HG02642 (cell line): ENCODE data around the gene KIRREL3.

ENCODE experiments used
- ATAC-seq: cut with Tn5 transposase; IDR thresholded peaks from one replicate; pipeline ENCODE4 v1.9.1; 2021; ENCODE audit warnings: mild to moderate bottlenecking; ENCODE audit not compliant: unreplicated experiment, poor library complexity

KIRREL3 gene

GRCh38 chr11:126884594-126884993 lies 116.0 kb downstream of the KIRREL3 start:
- no peak for ATAC-seq

- no peak for ATAC-seq
Measured at GRCh38 chr11:126884192-126884591, 116.4 kb downstream of the KIRREL3 start.

- no peak for ATAC-seq
Measured at GRCh38 chr11:126880872-126881271, 119.7 kb downstream of the KIRREL3 start.

- ATAC-seq: no peak
Measured at GRCh38 chr11:126879516-126879915, 121.1 kb downstream of the KIRREL3 start.

DNA sequence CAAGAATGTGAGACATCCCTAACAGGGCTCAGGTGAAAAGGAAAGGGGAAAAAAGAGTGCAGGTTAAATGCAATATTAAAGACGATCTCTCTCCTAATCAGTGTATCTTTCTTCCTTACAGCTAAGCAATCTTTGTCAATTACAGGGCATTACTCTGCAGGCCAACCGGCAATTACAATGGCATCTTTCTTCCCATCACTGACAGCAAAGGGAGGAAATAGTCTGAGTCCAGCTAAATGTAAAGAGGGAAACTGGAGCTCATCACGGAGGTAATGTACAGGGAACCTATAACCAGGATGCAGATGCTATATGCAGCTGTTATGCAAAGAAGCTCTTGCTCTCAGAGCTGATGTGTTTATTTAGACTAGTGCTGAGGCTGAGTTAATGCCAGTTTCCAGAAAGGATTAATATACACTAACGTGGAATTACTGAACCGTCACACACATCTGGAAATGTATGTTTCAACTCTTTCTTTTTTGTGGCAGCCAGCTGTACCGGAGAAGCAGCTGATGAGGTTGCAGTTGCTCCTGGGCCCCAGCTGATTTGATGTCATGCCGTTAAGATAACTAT lies 121.6 kb downstream of the KIRREL3 start:
- no peak for ATAC-seq

- ATAC-seq: no peak
Measured at GRCh38 chr11:126874831-126875230, 125.7 kb downstream of the KIRREL3 start.

DNA sequence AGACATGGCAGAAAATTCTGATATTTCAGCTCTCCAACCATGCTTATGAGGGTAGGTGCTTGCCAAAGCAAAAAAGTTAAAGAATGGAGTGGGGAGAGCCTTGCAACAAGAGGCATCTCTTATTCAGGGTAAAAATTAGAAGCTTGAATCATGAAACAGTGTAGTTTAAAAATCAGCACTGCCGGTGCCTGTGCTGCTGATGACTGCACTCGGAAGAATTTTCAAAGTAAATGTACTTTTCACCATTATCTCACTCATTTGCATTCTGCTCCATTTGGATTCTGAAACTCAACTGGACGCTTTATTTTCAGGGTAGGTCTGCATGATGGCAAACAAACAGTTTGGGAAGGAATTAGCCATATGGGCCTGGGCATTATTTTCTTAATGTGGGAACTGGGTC lies 126.3 kb downstream of the KIRREL3 start:
- ATAC-seq: no peak

GRCh38 chr11:126871792-126872191 lies 128.8 kb downstream of the KIRREL3 start:
- no peak for ATAC-seq

DNA sequence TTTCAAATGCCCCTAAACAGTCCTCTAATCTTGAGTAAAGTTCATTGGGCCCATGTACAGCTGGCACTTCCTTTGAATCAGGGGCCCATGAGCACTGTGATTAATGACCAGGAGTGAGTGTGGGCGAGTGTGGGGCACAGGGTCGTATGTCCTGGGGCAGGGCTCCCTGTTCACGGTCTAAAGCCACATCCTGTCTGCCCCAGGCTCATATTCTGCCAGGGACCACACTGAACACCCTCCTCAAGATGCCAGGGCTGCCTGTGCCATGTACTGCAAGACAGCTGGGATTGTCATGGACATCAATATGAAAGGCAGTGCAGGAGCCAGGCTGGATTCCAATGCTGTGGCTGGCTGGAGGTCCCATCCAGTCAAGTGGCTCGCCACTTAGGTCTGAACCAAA lies 130.5 kb downstream of the KIRREL3 start:
- no peak for ATAC-seq

DNA sequence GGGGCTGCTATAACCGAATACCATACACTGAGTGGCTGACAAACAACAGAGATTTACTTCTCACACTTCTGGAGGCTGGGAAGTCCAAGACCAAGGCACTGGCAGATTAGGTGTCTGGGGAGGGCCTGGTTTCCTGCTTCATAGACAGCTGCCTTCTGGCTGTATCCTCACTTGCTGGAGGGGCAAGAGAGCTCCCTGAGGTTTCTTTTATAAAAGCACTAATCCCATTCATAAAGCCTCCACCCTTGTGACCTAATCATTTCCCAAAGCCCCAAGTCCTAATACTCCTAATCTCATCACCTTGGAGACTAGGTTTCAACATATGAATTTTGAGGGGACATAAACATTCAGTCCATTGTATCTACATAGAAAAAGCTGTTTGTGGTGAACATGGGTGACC lies 131.8 kb downstream of the KIRREL3 start:
- ATAC-seq: no peak

- ATAC-seq: no peak
Measured at GRCh38 chr11:126864934-126865333, 135.6 kb downstream of the KIRREL3 start.

DNA sequence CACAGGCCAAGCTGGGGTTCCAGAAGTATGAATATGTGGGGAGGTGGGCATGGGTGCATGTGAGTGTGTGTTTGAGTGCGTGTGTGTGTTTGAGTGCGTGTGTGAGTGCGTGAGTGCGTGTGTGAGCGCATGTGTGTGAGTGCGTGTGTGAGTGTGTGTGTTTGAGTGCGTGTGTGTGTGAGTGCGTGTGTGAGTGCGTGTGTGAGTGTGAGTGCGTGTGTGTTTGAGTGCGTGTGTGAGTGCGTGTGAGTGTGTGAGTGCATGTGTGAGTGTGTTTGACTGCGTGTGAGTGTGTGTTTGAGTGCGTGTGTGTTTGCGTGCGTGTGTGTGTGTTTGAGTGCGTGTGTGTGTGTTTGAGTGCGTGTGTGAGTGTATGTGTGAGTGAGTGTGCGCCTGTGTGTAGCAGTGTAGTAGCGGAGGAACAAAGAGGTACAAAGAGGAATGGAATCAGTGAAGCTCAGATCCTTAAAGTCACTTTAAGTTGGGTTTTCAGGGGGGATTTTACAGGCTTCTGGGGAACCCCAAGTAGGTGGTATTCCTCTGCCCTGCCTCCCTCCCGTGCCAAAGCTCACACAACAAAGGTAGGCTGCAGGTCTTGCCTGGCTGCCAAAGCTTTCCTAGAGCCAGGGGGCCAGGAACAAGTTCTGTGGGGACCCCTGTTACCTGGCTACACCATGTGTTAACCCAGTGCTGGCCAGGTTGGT lies 137.1 kb downstream of the KIRREL3 start:
- no peak for ATAC-seq

GRCh38 chr11:126862664-126863243 lies 137.8 kb downstream of the KIRREL3 start:
- peak; percentile 73 for ATAC-seq

- no peak for ATAC-seq
Measured at GRCh38 chr11:126861796-126862459, 138.6 kb downstream of the KIRREL3 start.

DNA sequence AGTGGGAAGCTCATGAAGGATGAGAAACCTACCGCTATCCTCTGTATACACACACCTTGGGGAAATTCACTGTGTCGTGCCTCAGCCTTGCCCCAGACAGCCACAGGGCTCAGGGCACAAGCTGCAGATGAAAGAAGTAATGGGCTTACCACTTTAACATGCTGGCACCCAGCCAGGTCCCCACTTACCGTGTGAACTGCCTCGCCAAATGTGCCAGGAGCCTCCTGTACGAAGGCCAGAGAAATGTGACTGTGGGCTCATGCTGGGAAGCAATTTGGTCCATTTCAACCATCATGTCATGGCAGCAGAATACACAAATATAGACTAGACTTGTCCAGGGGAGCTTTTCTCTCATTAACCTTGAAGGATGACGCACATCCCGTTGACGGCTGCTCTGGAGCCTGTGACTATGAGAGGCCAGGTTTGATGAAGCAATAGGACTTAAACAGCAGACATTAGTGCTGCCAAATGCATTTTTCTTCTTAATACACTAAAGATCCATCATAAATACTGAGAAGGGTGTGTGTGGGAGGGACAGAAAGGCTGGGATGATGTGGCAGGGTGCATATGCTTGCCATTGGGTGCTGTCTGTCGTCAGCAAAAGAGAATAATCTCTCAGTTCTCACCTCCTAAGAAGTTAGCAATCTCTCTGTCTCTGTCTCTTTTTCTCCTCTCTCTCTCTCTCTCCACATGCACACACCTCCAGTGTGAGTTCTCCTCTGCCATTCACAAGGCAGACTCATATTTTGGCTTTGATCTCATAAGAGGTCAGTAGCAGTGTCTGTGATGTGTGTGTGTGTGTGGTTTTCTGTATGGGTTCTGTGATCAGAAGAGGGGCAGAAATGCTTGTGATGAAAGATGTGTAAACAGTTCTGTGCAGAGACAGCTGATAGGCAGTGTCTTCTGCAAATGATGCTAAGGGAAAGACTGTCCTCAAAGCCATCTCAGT lies 142.4 kb downstream of the KIRREL3 start:
- ATAC-seq: no peak

DNA sequence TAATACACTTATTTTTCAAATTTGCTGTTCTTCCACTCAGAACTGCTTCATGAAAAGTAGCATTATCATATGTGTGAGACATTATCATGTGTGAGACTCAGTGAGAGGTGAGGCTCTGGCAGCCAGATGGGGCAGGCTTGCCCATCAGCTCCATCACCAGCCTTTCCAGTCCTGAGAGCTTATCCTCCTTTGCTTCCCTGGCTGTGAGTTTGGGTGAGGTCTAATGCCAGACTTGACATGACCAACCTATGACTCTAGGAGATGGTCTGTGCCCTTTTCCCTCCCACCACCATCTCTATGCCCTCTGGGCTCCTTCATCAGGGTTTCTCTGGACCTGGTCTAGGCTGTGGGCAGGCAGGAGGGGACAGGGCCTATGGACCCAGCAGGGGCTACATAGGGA lies 145.0 kb downstream of the KIRREL3 start:
- no peak for ATAC-seq

DNA sequence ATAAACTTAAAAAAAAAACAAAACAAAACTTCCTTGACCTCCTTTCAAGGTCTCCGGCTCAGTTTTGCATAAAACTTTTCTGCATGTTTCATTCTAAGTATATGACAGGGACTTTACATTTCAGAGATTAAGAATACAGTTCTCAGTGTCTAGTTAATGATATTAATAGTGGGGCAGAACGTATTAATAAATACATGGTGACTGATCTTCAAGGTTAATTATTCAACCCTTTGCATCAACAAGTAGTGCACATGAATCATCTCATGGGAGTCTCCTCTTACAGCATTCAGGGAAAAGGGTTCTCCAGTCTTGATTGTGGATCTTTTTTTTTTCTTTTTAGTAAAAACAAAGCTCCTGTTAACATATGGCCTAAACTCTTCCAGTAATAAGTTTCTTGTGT lies 146.8 kb downstream of the KIRREL3 start:
- ATAC-seq: no peak

GRCh38 chr11:126844789-126845188 lies 155.8 kb downstream of the KIRREL3 start:
- ATAC-seq: no peak

DNA sequence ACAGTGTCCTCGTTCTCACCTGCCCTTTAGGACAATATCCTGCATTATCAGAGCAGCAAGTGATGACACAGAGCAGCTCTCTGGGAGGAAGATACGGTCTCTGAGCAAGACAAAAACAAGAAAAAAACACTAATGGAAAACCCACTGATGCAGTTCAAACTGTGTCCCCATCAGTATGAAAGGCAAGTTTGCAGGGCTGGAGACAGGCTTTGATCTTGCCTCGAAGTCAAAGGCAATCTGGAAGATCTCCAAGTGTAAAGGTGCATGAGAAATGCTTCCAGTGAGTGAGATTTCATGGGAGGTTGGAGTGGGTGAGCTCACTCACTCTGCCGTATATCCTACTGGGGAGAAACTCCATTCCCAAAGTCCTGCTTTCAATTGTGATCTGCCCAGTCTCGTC lies 157.5 kb downstream of the KIRREL3 start:
- no peak for ATAC-seq

GRCh38 chr11:126841999-126842398 lies 158.6 kb downstream of the KIRREL3 start:
- ATAC-seq: no peak
